ENCODE data around the gene SELENOH.
A peak's percentile ranks its signal among the peaks of the same experiment; 100 is the strongest.

Gene SELENOH

DNA sequence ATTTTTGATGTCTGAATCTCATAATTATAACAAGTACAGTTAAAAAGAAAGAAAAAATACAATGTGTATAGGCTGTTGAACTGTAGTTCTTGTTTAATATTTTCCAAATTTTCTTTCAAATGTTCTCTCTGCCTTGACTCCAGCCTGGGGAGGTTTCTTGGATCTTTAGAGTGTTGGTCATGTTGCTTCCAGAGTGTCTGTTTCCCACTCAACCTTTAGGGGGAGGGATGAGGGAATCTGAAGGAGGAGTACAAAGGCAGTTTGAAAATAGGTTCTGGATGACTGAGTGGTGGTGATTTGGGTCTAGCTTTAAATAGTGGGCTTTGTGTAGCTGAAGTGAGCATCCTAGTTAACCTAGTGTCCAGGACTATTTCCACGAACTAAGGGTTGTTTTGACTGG, 22.3 kb downstream of the SELENOH start:
- ChIA-PET POLR2A (interaction anchor here (0.5 to 4.8 kb wide), 5 partner anchors 13 to 108 kb away, joined by 3 to 50 read pairs (median 16); partner anchors contain the start of gene SELENOH), CTCF (interaction anchor here (0.9 to 10.5 kb wide), 5 partner anchors 8 to 38 kb away, joined by 3 to 151 read pairs (median 5); partner anchors contain the start of gene BTBD18)

GRCh38 chr11:57764021-57764420, 22.7 kb downstream of the SELENOH start:
- no peaks in the 10 kb centered on the region for H3K9me3 ChIP-seq (ENCODE audit: control insufficient read depth, insufficient read depth, low read depth, low read length)
- no peak overlapping the region for H3K27ac ChIP-seq (ENCODE audit: extremely low read depth, low read depth, low read length)
- H3K36me3 ChIP-seq (ENCODE audit: control insufficient read depth in 2 of 2, insufficient read depth in 1 of 2, low read length in 2 of 2), result no peaks in the 10 kb centered on the region
- ChIA-PET POLR2A (interaction anchor here (1.0 to 4.8 kb wide), 4 partner anchors 13 to 22 kb away, joined by 4 to 50 read pairs (median 18); partner anchors contain the start of gene SELENOH), CTCF (interaction anchor here (1.2 to 10.5 kb wide), 5 partner anchors 8 to 37 kb away, joined by 3 to 151 read pairs (median 5); partner anchors contain the start of gene BTBD18)
- TF ChIP-seq GLI4 (tag by site-specific recombination; IDR thresholded peaks at IDR 0.05), result no peak
- no peak for TF ChIP-seq SP7 (tag by site-specific recombination; IDR thresholded peaks at IDR 0.05)
- TF ChIP-seq ZNF146 (tag by site-specific recombination; IDR thresholded peaks at IDR 0.05), result no peak
- no peak for TF ChIP-seq ZNF10 (tag by site-specific recombination; IDR thresholded peaks at IDR 0.05)
- no peak for TF ChIP-seq ZNF37A (tag by site-specific recombination; IDR thresholded peaks at IDR 0.05)
- no peak for TF ChIP-seq ZBTB10 (tag by site-specific recombination; IDR thresholded peaks at IDR 0.05)
- no peak for TF ChIP-seq ZNF76 (tag by site-specific recombination; IDR thresholded peaks at IDR 0.05; ENCODE audit: borderline replicate concordance, low read depth)
- TF ChIP-seq ZNF501 (tag by site-specific recombination; IDR thresholded peaks at IDR 0.05), result no peak
- no peak for TF ChIP-seq TCF7L2 (IDR thresholded peaks at IDR 0.05; ENCODE audit: borderline replicate concordance, low read depth, low read length)
- no peak for TF ChIP-seq ZNF488 (tag by site-specific recombination; IDR thresholded peaks at IDR 0.05)
- no peak for TF ChIP-seq ZNF391 (tag by site-specific recombination; IDR thresholded peaks at IDR 0.05; ENCODE audit: borderline replicate concordance, low read depth)
- no peak for TF ChIP-seq GFI1B (tag by site-specific recombination; IDR thresholded peaks at IDR 0.05)
- TF ChIP-seq ZNF670 (tag by site-specific recombination; IDR thresholded peaks at IDR 0.05; ENCODE audit: low read depth), result no peak
- TF ChIP-seq, protein P1, sequence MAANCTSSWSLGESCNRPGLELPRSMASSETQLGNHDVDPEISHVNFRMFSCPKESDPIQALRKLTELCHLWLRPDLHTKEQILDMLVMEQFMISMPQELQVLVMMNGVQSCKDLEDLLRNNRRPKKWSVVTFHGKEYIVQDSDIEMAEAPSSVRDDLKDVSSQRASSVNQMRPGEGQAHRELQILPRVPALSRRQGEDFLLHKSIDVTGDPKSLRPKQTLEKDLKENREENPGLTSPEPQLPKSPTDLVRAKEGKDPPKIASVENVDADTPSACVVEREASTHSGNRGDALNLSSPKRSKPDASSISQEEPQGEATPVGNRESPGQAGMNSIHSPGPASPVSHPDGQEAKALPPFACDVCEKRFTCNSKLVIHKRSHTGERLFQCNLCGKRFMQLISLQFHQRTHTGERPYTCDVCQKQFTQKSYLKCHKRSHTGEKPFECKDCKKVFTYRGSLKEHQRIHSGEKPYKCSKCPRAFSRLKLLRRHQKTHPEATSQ (tag by site-specific recombination; IDR thresholded peaks at IDR 0.05), result no peak
- TF ChIP-seq ZNF768 (tag by site-specific recombination; IDR thresholded peaks at IDR 0.05), result no peak
- TF ChIP-seq ZFP41 (tag by site-specific recombination; IDR thresholded peaks at IDR 0.05; ENCODE audit: borderline replicate concordance), result no peak
- no peak for TF ChIP-seq ZIC2 (tag by site-specific recombination; IDR thresholded peaks at IDR 0.05)
- no peak for TF ChIP-seq ZNF610 (tag by site-specific recombination; IDR thresholded peaks at IDR 0.05; ENCODE audit: borderline replicate concordance)
- H3K4me3 ChIP-seq (ENCODE audit: low read depth, low read length), result peak overlapping the region; percentile 50
- H3K4me1 ChIP-seq (ENCODE audit: control insufficient read depth, insufficient read depth, low read length), result peaks cover 8% of the 10 kb centered on the region; the same call in 1 of the 2 replicates

More for the DNA sequence above, 22.3 kb downstream of the SELENOH start:
- no peaks in the 10 kb centered on the region for H3K9me3 ChIP-seq (ENCODE audit: control insufficient read depth, insufficient read depth, low read depth, low read length)
- peaks cover 8% of the 10 kb centered on the region; the same call in 1 of the 2 replicates for H3K4me1 ChIP-seq (ENCODE audit: control insufficient read depth, insufficient read depth, low read length)
- no peak overlapping the region for H3K27ac ChIP-seq (ENCODE audit: extremely low read depth, low read depth, low read length)
- 0 out of 2 replicates have a peak, but pooled peaks have one; percentile 41 for TF ChIP-seq ZNF366 (tag by site-specific recombination; conservative IDR thresholded peaks at IDR 0.05)
- no peak for TF ChIP-seq ZNF324 (tag by site-specific recombination; IDR thresholded peaks at IDR 0.05)
- TF ChIP-seq ZNF600 (tag by site-specific recombination; IDR thresholded peaks at IDR 0.05), result 0 out of 2 replicates have a peak, but pooled peaks have one; percentile 22
- H3K36me3 ChIP-seq (ENCODE audit: control insufficient read depth in 2 of 2, insufficient read depth in 1 of 2, low read length in 2 of 2), result no peaks in the 10 kb centered on the region
- H3K4me3 ChIP-seq (ENCODE audit: low read depth, low read length), result peak overlapping the region; percentile 50

Data from HEK293 (cell line).